Measurements from ENCODE around the gene AARS2. TPM values are rescaled to one million over a fixed set of nuclear protein-coding genes. Genes with fewer than 3 reads are reported as not detected.

Gene AARS2
- total RNA-seq, 1 experiment from 2014 or later: 21.7 TPM

DNA sequence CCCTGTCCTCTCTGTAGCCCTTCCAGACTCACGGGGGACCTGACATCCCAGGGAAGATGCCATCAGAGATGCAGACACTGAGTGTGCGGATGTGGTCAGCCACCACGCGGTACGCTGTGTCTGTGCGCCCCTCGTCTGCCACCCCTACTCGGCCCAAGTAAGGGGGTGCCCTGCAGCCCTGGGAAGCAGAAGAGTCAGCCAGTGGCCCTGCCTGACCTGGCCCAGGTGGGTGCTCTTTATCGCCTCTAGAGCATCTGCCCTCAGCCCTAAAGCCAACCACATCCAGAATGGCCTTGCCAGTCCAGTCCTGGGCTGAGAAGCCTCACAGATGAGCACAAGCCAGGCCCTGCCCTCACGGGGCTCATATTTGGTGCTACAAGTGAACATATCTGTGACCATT is 5.9 kb downstream of the AARS2 start:
- DNase-seq: no peak
- Histone ChIP-seq H2BK120ac (ENCODE audit: low read depth, low read length, poor library complexity, severe bottlenecking) (no peak overlapping the region), H4K91ac (ENCODE audit: insufficient read length, low read depth, low read length) (no peak overlapping the region), H2BK15ac (ENCODE audit: low read depth, low read length) (no peak overlapping the region), H3K27ac (ENCODE audit: insufficient read length, low read depth, low read length) (no peak overlapping the region), H3K4me1 (ENCODE audit: insufficient read depth, low read length) (no peaks in the 10 kb centered on the region), H4K20me1 (ENCODE audit: control insufficient read depth, insufficient read depth, insufficient read length) (no peaks in the 10 kb centered on the region), H3K14ac (ENCODE audit: insufficient read depth, low read length) (no peak overlapping the region), H3K9ac (ENCODE audit: extremely low read depth, insufficient read length, low read length) (no peak overlapping the region), H4K5ac (ENCODE audit: insufficient read length, low read depth, low read length) (no peak overlapping the region), H3T11ph (ENCODE audit: low read length) (no peak overlapping the region), H3K23me2 (ENCODE audit: insufficient read length, low read depth, low read length, poor library complexity, severe bottlenecking) (no peaks in the 10 kb centered on the region), H2AFZ (ENCODE audit: low read length) (no peak overlapping the region), H3K4ac (ENCODE audit: low read depth, low read length) (no peak overlapping the region), H2BK20ac (ENCODE audit: low read depth, low read length, poor library complexity, severe bottlenecking) (no peak overlapping the region), H3K56ac (ENCODE audit: insufficient read length, low read depth, low read length) (no peak overlapping the region), H3K9me3 (ENCODE audit: control insufficient read depth, low read depth, low read length) (no peaks in the 10 kb centered on the region), H2AK5ac (ENCODE audit: insufficient read length, low read length) (no peak overlapping the region), H3K79me2 (ENCODE audit: insufficient read depth, low read length) (peaks cover 3% of the 10 kb centered on the region; the same call in 1 of the 2 replicates), H3K23ac (ENCODE audit: insufficient read length, low read depth, low read length) (no peak overlapping the region), H2BK5ac (ENCODE audit: insufficient read length, low read length) (no peak overlapping the region), H2BK12ac (ENCODE audit: insufficient read length, low read depth, low read length) (no peak overlapping the region), H3K4me2 (ENCODE audit: insufficient read depth, insufficient read length, low read length) (no peak overlapping the region), H3K27me3 (ENCODE audit: insufficient read depth, low read length) (peaks cover 2% of the 10 kb centered on the region; the same call in 1 of the 2 replicates), H3K18ac (ENCODE audit: insufficient read length, low read depth, low read length) (no peak overlapping the region), H4K8ac (replicated peaks; ENCODE audit: insufficient read length, low read depth, low read length) (no peak overlapping the region), H3K79me1 (ENCODE audit: insufficient read depth, low read depth, low read length, poor library complexity, severe bottlenecking) (peaks cover 5% of the 10 kb centered on the region)
- peaks cover 7% of the 10 kb centered on the region in 2 experiments for H3K4me1 Mint-ChIP-seq
- TF ChIP-seq, protein P1, sequence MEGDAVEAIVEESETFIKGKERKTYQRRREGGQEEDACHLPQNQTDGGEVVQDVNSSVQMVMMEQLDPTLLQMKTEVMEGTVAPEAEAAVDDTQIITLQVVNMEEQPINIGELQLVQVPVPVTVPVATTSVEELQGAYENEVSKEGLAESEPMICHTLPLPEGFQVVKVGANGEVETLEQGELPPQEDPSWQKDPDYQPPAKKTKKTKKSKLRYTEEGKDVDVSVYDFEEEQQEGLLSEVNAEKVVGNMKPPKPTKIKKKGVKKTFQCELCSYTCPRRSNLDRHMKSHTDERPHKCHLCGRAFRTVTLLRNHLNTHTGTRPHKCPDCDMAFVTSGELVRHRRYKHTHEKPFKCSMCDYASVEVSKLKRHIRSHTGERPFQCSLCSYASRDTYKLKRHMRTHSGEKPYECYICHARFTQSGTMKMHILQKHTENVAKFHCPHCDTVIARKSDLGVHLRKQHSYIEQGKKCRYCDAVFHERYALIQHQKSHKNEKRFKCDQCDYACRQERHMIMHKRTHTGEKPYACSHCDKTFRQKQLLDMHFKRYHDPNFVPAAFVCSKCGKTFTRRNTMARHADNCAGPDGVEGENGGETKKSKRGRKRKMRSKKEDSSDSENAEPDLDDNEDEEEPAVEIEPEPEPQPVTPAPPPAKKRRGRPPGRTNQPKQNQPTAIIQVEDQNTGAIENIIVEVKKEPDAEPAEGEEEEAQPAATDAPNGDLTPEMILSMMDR (conservative IDR thresholded peaks at IDR 0.05): no peak
- no peak overlapping the region; a peak in 1 of 7 replicates for H3K27ac Mint-ChIP-seq
- WGBS (ENCODE audit: extremely low coverage, insufficient read length, low lambda C conversion rate): no CpG with 5 or more reads among the region's 10 CpGs
- no peak overlapping the region for H3K4me3 Mint-ChIP-seq
- peaks cover 37 to 89% (median 85%) of the 10 kb centered on the region in 3 experiments for H3K36me3 Mint-ChIP-seq (ENCODE audit: insufficient read depth in 1 of 3, low read depth in 3 of 3)
- H3K27me3 Mint-ChIP-seq (ENCODE audit: low read depth): no peaks in the 10 kb centered on the region
- H3K9me3 Mint-ChIP-seq: no peaks in the 10 kb centered on the region

Measured in H9 (cell line).